ENCODE data around the gene PLS1.

DNA sequence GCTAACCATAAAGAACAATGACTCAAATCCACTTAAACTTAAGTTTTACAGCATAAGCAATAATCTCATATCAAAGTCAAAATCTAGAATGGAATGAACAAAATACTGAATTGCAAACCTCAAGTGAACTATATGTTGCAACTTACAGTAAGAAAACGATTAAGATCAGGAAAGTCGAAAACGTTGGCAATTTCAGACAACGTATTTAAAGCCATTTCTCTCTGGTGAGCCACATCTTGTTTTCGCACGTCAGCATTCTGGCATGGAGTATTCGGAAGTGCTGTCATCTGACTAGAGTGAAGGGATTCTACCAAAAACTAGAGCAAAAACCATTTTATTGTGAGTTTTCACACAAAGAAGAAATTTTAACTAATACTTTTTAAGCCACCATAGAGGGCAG is 46.2 kb upstream of the PLS1 start:
- TF ChIP-seq POLR2A (IDR thresholded peaks at IDR 0.05; ENCODE audit: extremely low read depth, insufficient read length): no peak
- TF ChIP-seq, protein P1, sequence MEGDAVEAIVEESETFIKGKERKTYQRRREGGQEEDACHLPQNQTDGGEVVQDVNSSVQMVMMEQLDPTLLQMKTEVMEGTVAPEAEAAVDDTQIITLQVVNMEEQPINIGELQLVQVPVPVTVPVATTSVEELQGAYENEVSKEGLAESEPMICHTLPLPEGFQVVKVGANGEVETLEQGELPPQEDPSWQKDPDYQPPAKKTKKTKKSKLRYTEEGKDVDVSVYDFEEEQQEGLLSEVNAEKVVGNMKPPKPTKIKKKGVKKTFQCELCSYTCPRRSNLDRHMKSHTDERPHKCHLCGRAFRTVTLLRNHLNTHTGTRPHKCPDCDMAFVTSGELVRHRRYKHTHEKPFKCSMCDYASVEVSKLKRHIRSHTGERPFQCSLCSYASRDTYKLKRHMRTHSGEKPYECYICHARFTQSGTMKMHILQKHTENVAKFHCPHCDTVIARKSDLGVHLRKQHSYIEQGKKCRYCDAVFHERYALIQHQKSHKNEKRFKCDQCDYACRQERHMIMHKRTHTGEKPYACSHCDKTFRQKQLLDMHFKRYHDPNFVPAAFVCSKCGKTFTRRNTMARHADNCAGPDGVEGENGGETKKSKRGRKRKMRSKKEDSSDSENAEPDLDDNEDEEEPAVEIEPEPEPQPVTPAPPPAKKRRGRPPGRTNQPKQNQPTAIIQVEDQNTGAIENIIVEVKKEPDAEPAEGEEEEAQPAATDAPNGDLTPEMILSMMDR (IDR thresholded peaks at IDR 0.05; ENCODE audit: low read depth, low read length): no peak
- no peak for TF ChIP-seq MYC (IDR thresholded peaks at IDR 0.05; ENCODE audit: low read depth, low read length)
